ENCODE results near the gene TMEM82.

GRCh38 chr1:15712168-15712567, 30.1 kb upstream of the TMEM82 start:
- TF ChIP-seq CTCF (IDR thresholded peaks at IDR 0.05; ENCODE audit: low read length) (no peak), EZH2 (IDR thresholded peaks at IDR 0.05; ENCODE audit: borderline replicate concordance, low read length) (no peak)

Measured in OCI-LY1 (cell line).